Fibroblast of mammary gland (primary cell): ENCODE results near the gene TMEM134.
"Not testable (repeated sequence)": the region's sequence is repeated elsewhere in the genome, so short reads cannot be mapped to it uniquely, and the experiment has no call there.

Source experiments
- DNase-seq: peaks from one replicate; pipeline ENCODE4 v3.0.0-alpha.2; 2010; ENCODE audit warnings: low read depth
- H3K4me3 ChIP-seq: 2 replicates; pipeline ENCODE4 v1.5.1; 2011; ENCODE audit warnings: low read depth, mild to moderate bottlenecking, low read length, moderate library complexity; ENCODE audit not compliant: control insufficient read depth
- CTCF ChIP-seq: conservative IDR thresholded peaks from 2 replicates; pipeline ENCODE4 v1.5.1; 2011; ENCODE audit warnings: low read depth, low read length, inconsistent platforms; ENCODE audit not compliant: control insufficient read depth, insufficient read depth

Gene TMEM134

GRCh38 chr11:67482827-67483798, 14.1 kb upstream of the TMEM134 start, which contains the start of gene AIP:
Gene AIP, plus strand, starts transcription at chr11:67483026. Its CDS starts 133 bp downstream, at chr11:67483159.
- peak within 1 kb of the TSS; percentile 66 for H3K4me3 ChIP-seq
- peak; percentile 97 for DNase-seq
- TF ChIP-seq CTCF, result no peak

- peak overlapping the region; percentile 66 for H3K4me3 ChIP-seq
- DNase-seq, result no peak
- TF ChIP-seq CTCF, result no peak
Observed at GRCh38 chr11:67482275-67482826, 13.3 kb upstream of the TMEM134 start.

DNA sequence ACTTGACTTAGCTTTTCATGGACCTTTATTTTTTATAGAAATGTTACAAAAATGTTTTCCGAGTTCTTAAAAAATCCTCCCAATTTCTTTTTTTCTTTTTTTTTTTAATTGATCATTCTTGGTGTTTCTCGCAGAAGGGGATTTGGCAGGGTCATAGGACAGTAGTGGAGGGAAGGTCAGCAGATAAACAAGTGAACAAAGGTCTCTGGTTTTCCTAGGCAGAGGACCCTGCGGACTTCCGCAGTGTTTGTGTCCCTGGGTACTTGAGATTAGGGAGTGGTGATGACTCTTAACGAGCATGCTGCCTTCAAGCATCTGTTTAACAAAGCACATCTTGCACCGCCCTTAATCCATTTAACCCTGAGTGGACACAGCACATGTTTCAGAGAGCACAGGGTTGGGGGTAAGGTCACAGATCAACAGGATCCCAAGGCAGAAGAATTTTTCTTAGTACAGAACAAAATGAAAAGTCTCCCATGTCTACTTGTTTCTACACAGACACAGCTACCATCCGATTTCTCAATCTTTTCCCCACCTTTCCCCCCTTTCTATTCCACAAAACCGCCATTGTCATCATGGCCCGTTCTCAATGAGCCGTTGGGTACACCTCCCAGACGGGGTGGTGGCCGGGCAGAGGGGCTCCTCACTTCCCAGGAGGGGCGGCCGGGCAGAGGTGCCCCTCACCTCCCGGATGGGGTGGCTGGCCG, 8.4 kb upstream of the TMEM134 start:
- DNase-seq, H3K4me3 ChIP-seq: not testable (repeated sequence)

- not testable (repeated sequence) for H3K4me3 ChIP-seq, DNase-seq
Observed at GRCh38 chr11:67476692-67477091, 7.6 kb upstream of the TMEM134 start.

- no peak for DNase-seq
- no peak overlapping the region for H3K4me3 ChIP-seq
- TF ChIP-seq CTCF, result no peak
Observed at GRCh38 chr11:67472882-67473281, 3.8 kb upstream of the TMEM134 start.

DNA sequence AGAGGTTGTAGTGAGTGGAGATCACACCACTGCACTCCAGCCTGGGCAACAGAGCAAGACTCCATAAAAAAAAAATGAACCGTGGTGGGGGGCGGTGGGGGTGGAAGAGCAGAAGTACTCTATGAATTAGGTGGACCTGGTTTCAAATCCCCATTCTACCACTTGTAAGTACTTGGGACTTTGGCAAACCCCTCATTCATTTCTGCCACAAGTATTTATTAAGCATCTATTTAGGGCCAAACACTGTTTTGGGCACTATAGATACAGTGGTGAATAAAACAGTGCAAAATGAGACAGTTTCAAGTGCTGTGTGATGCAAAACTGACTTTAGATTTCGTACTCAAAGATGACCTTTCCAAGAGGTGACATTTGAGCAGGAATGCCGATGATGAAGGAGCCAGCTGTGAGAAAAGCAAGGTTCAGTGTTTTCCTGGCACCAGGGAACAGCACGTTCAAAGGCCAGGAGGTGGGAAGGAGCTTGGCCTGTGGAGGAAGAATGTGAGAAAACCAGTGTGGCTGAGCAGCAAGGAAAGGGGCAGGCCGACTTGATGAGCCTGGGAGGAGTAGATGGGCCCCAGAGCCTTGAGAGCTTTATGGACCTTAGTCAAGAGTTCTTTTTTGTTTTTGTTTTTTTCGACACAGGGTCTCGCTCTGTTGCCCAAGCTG, 1.4 kb upstream of the TMEM134 start:
- no peak for DNase-seq
- no peak for TF ChIP-seq CTCF
- no peak overlapping the region for H3K4me3 ChIP-seq

DNA sequence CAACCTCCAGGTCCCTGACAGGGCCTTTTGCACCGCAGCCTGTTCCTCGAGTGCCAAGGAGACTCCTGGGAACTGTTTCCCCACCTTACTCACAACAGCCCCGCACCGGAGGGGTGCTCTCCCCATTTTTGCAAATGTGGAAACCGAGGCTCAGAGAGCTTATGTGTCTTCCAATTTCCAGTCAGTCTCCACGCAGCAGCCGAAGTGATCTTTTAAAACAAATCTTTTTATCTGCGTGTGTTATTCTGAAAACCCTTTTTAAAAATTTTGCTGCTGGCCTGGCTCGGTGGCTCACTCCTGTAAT, 409 bp upstream of the TMEM134 start:
- no peak for TF ChIP-seq CTCF
- no peak for DNase-seq
- peak overlapping the region; percentile 70 for H3K4me3 ChIP-seq
